Measurements from ENCODE around the gene KRTAP29-1. TPM values are rescaled to one million over a fixed set of nuclear protein-coding genes. Genes with fewer than 3 reads are reported as not detected.

The KRTAP29-1 gene
- total RNA-seq, 1 experiment from 2014 or later = not detected

- in situ Hi-C loops (cut with HindIII; ENCODE audit: low pct_unique_long_range_greater_than_20kb, low sequenced_read_pairs) = no loop called here
- Histone ChIP-seq H3K36me3 (ENCODE audit: control insufficient read depth, insufficient read depth, low read length) (no peaks in the 10 kb centered on the region), H3K4me3 (ENCODE audit: low read depth in 2 of 2, low read length in 2 of 2) (no peak overlapping the region), H3K4me1 (ENCODE audit: control insufficient read depth, insufficient read depth, low read length) (no peaks in the 10 kb centered on the region), H3K27me3 (ENCODE audit: control insufficient read depth, insufficient read depth, low read length) (no peaks in the 10 kb centered on the region), H3K9me3 (ENCODE audit: control insufficient read depth, insufficient read depth, low read depth, low read length) (no peaks in the 10 kb centered on the region), H3K27ac (ENCODE audit: low read length) (no peak overlapping the region)
- TF ChIP-seq CTCF (IDR thresholded peaks at IDR 0.05) (no peak), SIN3A (IDR thresholded peaks at IDR 0.05; ENCODE audit: borderline replicate concordance, insufficient read depth, low read depth, low read length) (no peak), POLR2AphosphoS5 (IDR thresholded peaks at IDR 0.05; ENCODE audit: low read depth, low read length) (no peak), REST (IDR thresholded peaks at IDR 0.05; ENCODE audit: insufficient read depth in 1 of 2, low read depth in 2 of 2, low read length in 1 of 2) (no peak)
- no peak for ATAC-seq
- BruUV-seq (replicated peaks) = no TSS peak
- intact Hi-C loops (cut with micrococcal nuclease; ENCODE audit: unreplicated experiment) = no loop called here
- DNase-seq (ENCODE audit: low read depth, low spot score) = no peak
- POLR2A ChIA-PET = no interaction called here
- CTCF ChIA-PET = no interaction called here
Observed at GRCh38 chr17:41294016-41294415, 8.6 kb downstream of the KRTAP29-1 start.

GRCh38 chr17:41287050-41287449 is 15.6 kb downstream of the KRTAP29-1 start:
- Histone ChIP-seq H3K27me3 (ENCODE audit: control insufficient read depth, insufficient read depth, low read length) (peaks cover 2% of the 10 kb centered on the region; the same call in 1 of the 2 replicates), H3K4me3 (ENCODE audit: low read depth in 2 of 2, low read length in 2 of 2) (no peak overlapping the region), H3K4me1 (ENCODE audit: control insufficient read depth, insufficient read depth, low read length) (no peaks in the 10 kb centered on the region), H3K27ac (ENCODE audit: low read length) (no peak overlapping the region), H3K9me3 (ENCODE audit: control insufficient read depth, insufficient read depth, low read depth, low read length) (no peaks in the 10 kb centered on the region), H3K36me3 (ENCODE audit: control insufficient read depth, insufficient read depth, low read length) (no peaks in the 10 kb centered on the region)
- in situ Hi-C loops (cut with HindIII; ENCODE audit: low pct_unique_long_range_greater_than_20kb, low sequenced_read_pairs) (no loop called here), intact Hi-C loops (cut with micrococcal nuclease; ENCODE audit: unreplicated experiment) (no loop called here)
- ATAC-seq (no peak), DNase-seq (ENCODE audit: low read depth, low spot score) (no peak)
- CTCF ChIA-PET = no interaction called here
- POLR2A ChIA-PET = no interaction called here
- no TSS peak for BruUV-seq (replicated peaks)
- TF ChIP-seq POLR2AphosphoS5 (IDR thresholded peaks at IDR 0.05; ENCODE audit: low read depth, low read length) = no peak
- no peak for TF ChIP-seq TCF7L2 (IDR thresholded peaks at IDR 0.05; ENCODE audit: low read depth, low read length)
- TF ChIP-seq SIN3A (IDR thresholded peaks at IDR 0.05; ENCODE audit: borderline replicate concordance, insufficient read depth, low read depth, low read length) = no peak
- no peak for TF ChIP-seq CTCF (IDR thresholded peaks at IDR 0.05)
- TF ChIP-seq REST (IDR thresholded peaks at IDR 0.05; ENCODE audit: insufficient read depth in 1 of 2, low read depth in 2 of 2, low read length in 1 of 2) = no peak

Data from Panc1 (cell line).